Mesenchymal stem cell (in vitro differentiated cells and primary cell): ENCODE measurements around the gene PPCDC.
A peak's percentile ranks its signal among the peaks of the same experiment; 100 is the strongest.

ENCODE experiments used
- DNase-seq: peaks from one replicate; pipeline ENCODE4 v3.0.0-alpha.2; 2013
- H2AFZ ChIP-seq: one replicate; pipeline ENCODE4 v1.6.1; 2013; ENCODE audit warnings: low read depth, mild to moderate bottlenecking, control low read depth, inconsistent platforms, low read length, moderate library complexity
- H2AK5ac ChIP-seq: 2 replicates; pipeline ENCODE4 v1.6.1; 2013; ENCODE audit warnings: low read length, moderate library complexity, mild to moderate bottlenecking, inconsistent platforms; ENCODE audit not compliant: severe bottlenecking
- H2BK120ac ChIP-seq: one replicate; pipeline ENCODE4 v1.6.1; 2013; ENCODE audit warnings: low read depth, mild to moderate bottlenecking, inconsistent platforms, low read length, moderate library complexity
- H2BK12ac ChIP-seq, 2 experiments: one replicate each; pipeline ENCODE4 v1.6.1; 2013; ENCODE audit warnings: inconsistent platforms in 2 of 2, low read length in 2 of 2, mild to moderate bottlenecking in 2 of 2, moderate library complexity in 2 of 2, control low read depth in 1 of 2
- H2BK15ac ChIP-seq: one replicate; pipeline ENCODE4 v1.6.1; 2013; ENCODE audit warnings: mild to moderate bottlenecking, low read depth, inconsistent platforms; ENCODE audit not compliant: poor library complexity, severe bottlenecking
- H2BK5ac ChIP-seq: 2 replicates; pipeline ENCODE4 v1.6.1; 2013; ENCODE audit warnings: low read depth, mild to moderate bottlenecking, low read length, control low read depth, inconsistent platforms; ENCODE audit not compliant: poor library complexity, severe bottlenecking
- H3K14ac ChIP-seq, 2 experiments: one replicate each; pipeline ENCODE4 v1.6.1; 2013; ENCODE audit warnings: inconsistent platforms in 2 of 2, low read length in 2 of 2, control low read depth in 1 of 2, mild to moderate bottlenecking in 1 of 2, moderate library complexity in 1 of 2
- H3K18ac ChIP-seq, 2 experiments: one replicate each; pipeline ENCODE4 v1.6.1; 2013; ENCODE audit warnings: inconsistent platforms in 2 of 2, low read length in 2 of 2, control low read depth in 1 of 2, low read depth in 1 of 2, mild to moderate bottlenecking in 1 of 2
- H3K23ac ChIP-seq, 2 experiments: one replicate each; pipeline ENCODE4 v1.6.1; 2013; ENCODE audit warnings: inconsistent platforms in 2 of 2, low read length in 2 of 2, mild to moderate bottlenecking in 2 of 2, moderate library complexity in 2 of 2, control low read depth in 1 of 2
- H3K27ac ChIP-seq: 2 replicates; pipeline ENCODE4 v1.5.1; 2013; ENCODE audit warnings: mild to moderate bottlenecking, moderate library complexity, low read length, control low read depth, inconsistent platforms; ENCODE audit not compliant: poor library complexity, severe bottlenecking
- H3K27me3 ChIP-seq, 2 experiments: 2 replicates each; pipeline versions ENCODE4 v1.6.1 to v1.7.0; 2013; ENCODE audit warnings: low read length in 2 of 2, mild to moderate bottlenecking in 2 of 2, moderate library complexity in 2 of 2, control low read depth in 1 of 2, inconsistent platforms in 1 of 2; ENCODE audit not compliant: control insufficient read depth in 1 of 2, insufficient read depth in 1 of 2
- H3K36me3 ChIP-seq, 2 experiments: 2 replicates each; pipeline versions ENCODE4 v1.6.1 to v1.7.0; 2013; ENCODE audit warnings: low read length in 2 of 2, control low read depth in 1 of 2, inconsistent platforms in 1 of 2, low read depth in 1 of 2, mild to moderate bottlenecking in 1 of 2; ENCODE audit not compliant: insufficient read depth in 2 of 2, control insufficient read depth in 1 of 2
- H3K4ac ChIP-seq, 2 experiments: one replicate each; pipeline ENCODE4 v1.6.1; 2013; ENCODE audit warnings: inconsistent platforms in 2 of 2, low read length in 2 of 2, mild to moderate bottlenecking in 2 of 2, moderate library complexity in 2 of 2, control low read depth in 1 of 2, low read depth in 1 of 2
- H3K4me1 ChIP-seq: 2 replicates; pipeline ENCODE4 v1.6.1; 2013; ENCODE audit warnings: low read depth, low read length, control low read depth; ENCODE audit not compliant: control insufficient read depth, insufficient read depth
- H3K4me2 ChIP-seq: 2 replicates; pipeline ENCODE4 v1.6.1; 2013; ENCODE audit warnings: low read length, mild to moderate bottlenecking, inconsistent platforms; ENCODE audit not compliant: poor library complexity, severe bottlenecking
- H3K4me3 ChIP-seq, 2 experiments: 2 replicates each; pipeline versions ENCODE4 v1.5.1 to v1.7.0; 2013; ENCODE audit warnings: low read length in 2 of 2, mild to moderate bottlenecking in 2 of 2, control low read depth in 1 of 2, low read depth in 1 of 2; ENCODE audit not compliant: insufficient read depth in 1 of 2
- H3K79me1 ChIP-seq: replicated peaks from 2 replicates; pipeline ENCODE4 v1.6.1; 2013; ENCODE audit warnings: mild to moderate bottlenecking, control low read depth, low read length, inconsistent platforms; ENCODE audit not compliant: poor library complexity, severe bottlenecking
- H3K9ac ChIP-seq: 2 replicates; pipeline ENCODE4 v1.7.0; 2013; ENCODE audit warnings: mild to moderate bottlenecking, low read length, moderate library complexity
- H3K9me3 ChIP-seq: 2 replicates; pipeline ENCODE4 v1.7.0; 2013; ENCODE audit warnings: mild to moderate bottlenecking, low read length; ENCODE audit not compliant: control insufficient read depth
- H4K8ac ChIP-seq: one replicate; pipeline ENCODE4 v1.6.1; 2013; ENCODE audit warnings: inconsistent platforms, mild to moderate bottlenecking, low read length, moderate library complexity
- H4K91ac ChIP-seq: one replicate; pipeline ENCODE4 v1.6.1; 2013; ENCODE audit warnings: mild to moderate bottlenecking, low read length, inconsistent platforms
- WGBS: methylation state at CpG from one replicate; pipeline ENCODE4 v1.1.7; 2013; ENCODE audit warnings: mixed read lengths; 5-methylcytosine and 5-hydroxymethylcytosine counted together

PPCDC gene

GRCh38 chr15:74989527-74989926 lies 33.9 kb upstream of the PPCDC start:
- Histone ChIP-seq H2AFZ (no peak overlapping the region), H2BK120ac (no peak overlapping the region), H4K8ac (no peak overlapping the region), H3K4me1 (no peaks in the 10 kb centered on the region), H3K9ac (no peak overlapping the region), H3K27ac (no peak overlapping the region), H3K36me3 (no peaks in the 10 kb centered on the region), H2BK15ac (no peak overlapping the region), H3K4me3 (no peak overlapping the region), H2BK5ac (no peak overlapping the region), H3K79me1 (no peaks in the 10 kb centered on the region), H3K14ac (no peak overlapping the region), H3K27me3 (peaks cover 16 to 20% of the 10 kb centered on the region in 2 experiments), H3K4ac (no peak overlapping the region), H3K23ac (no peak overlapping the region), H2BK12ac (no peak overlapping the region), H3K18ac (no peak overlapping the region), H3K4me2 (no peak overlapping the region), H2AK5ac (no peak overlapping the region), H4K91ac (no peak overlapping the region), H3K9me3 (no peaks in the 10 kb centered on the region)
- no peak for DNase-seq

GRCh38 chr15:74992619-74993018 lies 30.8 kb upstream of the PPCDC start:
- no peak overlapping the region for H3K4me3 ChIP-seq
- H3K27me3 ChIP-seq: peaks cover 23 to 25% of the 10 kb centered on the region in 2 experiments
- H2BK15ac ChIP-seq: no peak overlapping the region
- H2BK12ac ChIP-seq: no peak overlapping the region
- peaks cover 15% of the 10 kb centered on the region for H3K4me1 ChIP-seq
- no peak overlapping the region for H3K23ac ChIP-seq
- H2AK5ac ChIP-seq: no peak overlapping the region
- H3K14ac ChIP-seq: no peak overlapping the region
- no peak overlapping the region for H3K4ac ChIP-seq
- no peak overlapping the region for H2BK120ac ChIP-seq
- 25% methylated on average over 1 of the region's 1 CpG for WGBS
- no peak overlapping the region for H4K91ac ChIP-seq
- no peak overlapping the region for H4K8ac ChIP-seq
- H3K36me3 ChIP-seq: no peaks in the 10 kb centered on the region
- H3K4me2 ChIP-seq: no peak overlapping the region
- no peak overlapping the region for H3K9ac ChIP-seq
- no peak overlapping the region for H3K18ac ChIP-seq
- peaks cover 4% of the 10 kb centered on the region for H3K9me3 ChIP-seq
- no peak for DNase-seq
- H3K27ac ChIP-seq: no peak overlapping the region
- no peaks in the 10 kb centered on the region for H3K79me1 ChIP-seq
- no peak overlapping the region for H2AFZ ChIP-seq
- no peak overlapping the region for H2BK5ac ChIP-seq

GRCh38 chr15:74994236-74994635 lies 29.2 kb upstream of the PPCDC start:
- H3K36me3 ChIP-seq: no peaks in the 10 kb centered on the region
- H3K9me3 ChIP-seq: peaks cover 8% of the 10 kb centered on the region
- no peak for DNase-seq
- no peak overlapping the region for H3K14ac ChIP-seq
- peaks cover 27 to 35% of the 10 kb centered on the region in 2 experiments for H3K27me3 ChIP-seq
- H3K9ac ChIP-seq: no peak overlapping the region
- H3K23ac ChIP-seq: no peak overlapping the region
- H4K91ac ChIP-seq: no peak overlapping the region
- no peak overlapping the region for H2BK12ac ChIP-seq
- H3K4me3 ChIP-seq: no peak overlapping the region
- no peak overlapping the region for H3K18ac ChIP-seq
- H2BK15ac ChIP-seq: no peak overlapping the region
- no peak overlapping the region for H2BK120ac ChIP-seq
- H3K79me1 ChIP-seq: no peaks in the 10 kb centered on the region
- H2BK5ac ChIP-seq: no peak overlapping the region
- no peak overlapping the region for H3K27ac ChIP-seq
- whole genome bisulfite sequencing: 46% methylated on average over 2 of the region's 2 CpGs
- H3K4me1 ChIP-seq: peaks cover 15% of the 10 kb centered on the region
- H4K8ac ChIP-seq: no peak overlapping the region
- H3K4me2 ChIP-seq: no peak overlapping the region
- H3K4ac ChIP-seq: no peak overlapping the region
- H2AFZ ChIP-seq: no peak overlapping the region
- no peak overlapping the region for H2AK5ac ChIP-seq

DNA sequence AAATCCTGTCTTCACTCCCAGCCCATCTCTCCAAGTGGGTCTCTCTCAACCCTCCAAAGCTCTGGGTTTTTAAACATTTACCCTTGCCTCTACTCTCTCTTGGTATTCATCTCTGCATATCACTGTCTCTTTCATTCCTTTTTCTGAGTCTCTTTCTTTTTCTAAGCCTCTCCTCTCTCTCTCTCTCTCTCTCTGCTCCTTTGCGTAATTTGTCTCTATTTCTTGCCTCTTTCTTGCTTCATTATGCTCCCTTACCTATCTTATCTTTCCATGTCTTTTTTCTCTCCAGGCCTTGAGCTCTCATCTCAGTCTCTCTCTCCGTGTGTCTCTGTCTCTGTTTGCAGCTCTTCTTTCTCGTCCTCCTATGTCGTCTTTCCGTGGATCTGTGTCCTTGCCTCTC lies 28.7 kb upstream of the PPCDC start:
- Histone ChIP-seq H3K79me1 (no peaks in the 10 kb centered on the region), H2AFZ (no peak overlapping the region), H2BK12ac (no peak overlapping the region), H3K27me3 (peaks cover 27 to 35% of the 10 kb centered on the region in 2 experiments), H2BK15ac (no peak overlapping the region), H2AK5ac (no peak overlapping the region), H4K8ac (no peak overlapping the region), H3K4me2 (no peak overlapping the region), H2BK5ac (no peak overlapping the region), H3K14ac (no peak overlapping the region), H3K23ac (no peak overlapping the region), H3K27ac (no peak overlapping the region), H3K4ac (no peak overlapping the region), H3K9ac (no peak overlapping the region), H3K18ac (no peak overlapping the region), H3K4me1 (peaks cover 15% of the 10 kb centered on the region), H4K91ac (no peak overlapping the region), H3K4me3 (peak overlapping the region in 1 of 2 experiments; percentile 68), H3K9me3 (peaks cover 8% of the 10 kb centered on the region), H2BK120ac (no peak overlapping the region), H3K36me3 (no peaks in the 10 kb centered on the region)
- 55% methylated on average over 5 of the region's 5 CpGs for WGBS
- DNase-seq: no peak
